Measurements from ENCODE around the gene SLC2A14.
"Not testable (repeated sequence)": the region's sequence is repeated elsewhere in the genome, so short reads cannot be mapped to it uniquely, and the experiment has no call there.

DNA sequence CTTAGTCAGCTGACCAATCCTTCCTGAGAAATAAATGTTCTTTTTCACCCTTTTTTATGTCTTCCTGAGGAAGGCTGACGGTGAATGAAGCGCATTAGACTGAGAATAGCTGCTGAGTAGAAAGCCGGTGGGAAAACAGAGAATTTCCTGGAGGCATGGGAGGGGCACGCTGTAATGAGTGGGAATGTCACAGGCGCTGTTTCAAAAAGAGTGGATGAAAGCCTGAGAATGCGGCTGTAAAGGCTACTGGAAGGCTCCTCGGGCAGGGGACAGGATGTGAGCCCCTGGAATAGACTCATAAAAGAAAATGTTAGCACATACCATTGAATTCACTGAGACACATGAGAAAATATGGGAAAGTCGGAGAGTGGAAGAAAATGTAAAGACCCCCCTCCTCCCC lies 29.6 kb downstream of the SLC2A14 start:
- TF ChIP-seq EZH2 (IDR thresholded peaks at IDR 0.05; ENCODE audit: insufficient read depth, poor library complexity, severe bottlenecking); EZH2phosphoT487 (IDR thresholded peaks at IDR 0.05; ENCODE audit: insufficient read depth, low read depth): not testable (repeated sequence)

Measured in GM23248 (cell line).